Neural crest cell (in vitro differentiated cells): Measurements from ENCODE around the gene ASTN2. TPM values are rescaled to one million over a fixed set of nuclear protein-coding genes. Genes with fewer than 3 reads are reported as not detected.

Experiments used
- DNase-seq: peaks from one replicate; pipeline ENCODE4 v3.0.0; 2021; ENCODE audit warnings: low read depth, mixed read lengths, low spot score
- H3K27ac Mint-ChIP-seq: one replicate; pipeline ENCODE4 v1.8.0; 2021; ENCODE audit warnings: mild to moderate bottlenecking, mixed read lengths; ENCODE audit not compliant: unreplicated experiment
- H3K27me3 Mint-ChIP-seq: 2 replicates; pipeline ENCODE4 v1.8.0; 2021; ENCODE audit warnings: low read depth, mild to moderate bottlenecking, mixed read lengths
- H3K36me3 Mint-ChIP-seq: 2 replicates; pipeline ENCODE4 v1.8.0; 2021; ENCODE audit warnings: low read depth, mild to moderate bottlenecking, mixed read lengths
- H3K4me1 Mint-ChIP-seq: 2 replicates; pipeline ENCODE4 v1.8.0; 2021; ENCODE audit warnings: mixed read lengths
- H3K4me3 Mint-ChIP-seq: one replicate; pipeline ENCODE4 v1.8.0; 2021; ENCODE audit warnings: mild to moderate bottlenecking, mixed read lengths
- H3K9me3 Mint-ChIP-seq: 2 replicates; pipeline ENCODE4 v1.8.0; 2021; ENCODE audit warnings: mixed read lengths
- CTCF ChIP-seq: fragments of 200-600 bp; sonication (generic); conservative IDR thresholded peaks from 2 replicates; pipeline ENCODE4 v1.5.0; 2021; ENCODE audit warnings: antibody characterized with exemption, mild to moderate bottlenecking
- total RNA-seq: library from RNA; stranded (reverse); gene quantifications from 2 replicates; pipeline ENCODE4 v1.2.1, GENCODE V29; 2021

ASTN2 gene
- total RNA-seq, 1 donor from 2014 or later = 7.3 TPM

- Mint-ChIP-seq H3K27ac (no peak overlapping the region), H3K4me3 (no peak overlapping the region), H3K4me1 (no peaks in the 10 kb centered on the region), H3K9me3 (peaks cover 24% of the 10 kb centered on the region), H3K36me3 (peaks cover 13% of the 10 kb centered on the region), H3K27me3 (no peaks in the 10 kb centered on the region)
- DNase-seq = no peak
- no peak for TF ChIP-seq CTCF
Observed at GRCh38 chr9:116587919-116588318, 826.9 kb downstream of the ASTN2 start.

- Mint-ChIP-seq H3K27ac (no peak overlapping the region), H3K4me3 (no peak overlapping the region), H3K27me3 (no peaks in the 10 kb centered on the region), H3K4me1 (peaks cover 3% of the 10 kb centered on the region), H3K9me3 (peaks cover 24% of the 10 kb centered on the region), H3K36me3 (peaks cover 13% of the 10 kb centered on the region)
- no peak for TF ChIP-seq CTCF
- DNase-seq = no peak
Observed at GRCh38 chr9:116585896-116586295, 829.0 kb downstream of the ASTN2 start.

GRCh38 chr9:116585204-116585603, 829.7 kb downstream of the ASTN2 start:
- Mint-ChIP-seq H3K9me3 (peaks cover 24% of the 10 kb centered on the region), H3K4me1 (peaks cover 6% of the 10 kb centered on the region), H3K36me3 (peaks cover 13% of the 10 kb centered on the region), H3K4me3 (no peak overlapping the region), H3K27me3 (no peaks in the 10 kb centered on the region), H3K27ac (no peak overlapping the region)
- no peak for TF ChIP-seq CTCF
- no peak for DNase-seq

GRCh38 chr9:116580853-116581252, 834.0 kb downstream of the ASTN2 start:
- TF ChIP-seq CTCF = no peak
- no peak for DNase-seq
- no peak overlapping the region for H3K27ac Mint-ChIP-seq
- peaks cover 3% of the 10 kb centered on the region for H3K36me3 Mint-ChIP-seq
- peaks cover 3% of the 10 kb centered on the region for H3K9me3 Mint-ChIP-seq
- no peak overlapping the region for H3K4me3 Mint-ChIP-seq
- no peaks in the 10 kb centered on the region for H3K27me3 Mint-ChIP-seq
- peaks cover 6% of the 10 kb centered on the region for H3K4me1 Mint-ChIP-seq

GRCh38 chr9:116576386-116576785, 838.5 kb downstream of the ASTN2 start:
- no peak overlapping the region for H3K4me3 Mint-ChIP-seq
- no peak for TF ChIP-seq CTCF
- H3K27me3 Mint-ChIP-seq = no peaks in the 10 kb centered on the region
- no peaks in the 10 kb centered on the region for H3K9me3 Mint-ChIP-seq
- H3K27ac Mint-ChIP-seq = no peak overlapping the region
- peaks cover 9% of the 10 kb centered on the region for H3K4me1 Mint-ChIP-seq
- DNase-seq = no peak
- H3K36me3 Mint-ChIP-seq = no peaks in the 10 kb centered on the region
